HCT116 (cell line): ENCODE results near the gene NSD2.
"Not testable (repeated sequence)": the region's sequence is repeated elsewhere in the genome, so short reads cannot be mapped to it uniquely, and the experiment has no call there.

Experiments
- CEBPB ChIP-seq: IDR thresholded peaks from 2 replicates; pipeline ENCODE4 v1.6.1; 2012; ENCODE audit warnings: low read depth
- CTCF ChIP-seq, 3 experiments: fragments of 200-600 bp in 1 of 3; sonication (generic) in 1 of 3; IDR thresholded peaks in 2 of 3; conservative IDR thresholded peaks in 1 of 3; 2 replicates each; pipeline ENCODE4 v1.5.1; 2012 to 2017; ENCODE audit warnings: low read depth in 2 of 3, low read length in 2 of 3, antibody characterized with exemption in 1 of 3, borderline replicate concordance in 1 of 3, control low read depth in 1 of 3, mild to moderate bottlenecking in 1 of 3, mixed read lengths in 1 of 3, mixed run types in 1 of 3, moderate library complexity in 1 of 3; ENCODE audit not compliant: insufficient read depth in 1 of 3
- FOSL1 ChIP-seq: IDR thresholded peaks from 2 replicates; pipeline ENCODE4 v1.6.1; 2012; ENCODE audit warnings: low read depth
- ZNF274 ChIP-seq: fragments of 200-500 bp; sonication (Bioruptor generic); IDR thresholded peaks from 2 replicates; pipeline ENCODE4 v1.6.1; 2014; ENCODE audit warnings: mild to moderate bottlenecking, low read depth, low read length, inconsistent platforms

- TF ChIP-seq CTCF (IDR thresholded peaks at IDR 0.05 in 2 of 3, conservative IDR thresholded peaks at IDR 0.05 in 1 of 3; ENCODE audit: borderline replicate concordance in 1 of 3, insufficient read depth in 1 of 3, low read depth in 2 of 3, low read length in 2 of 3); ZNF274; CEBPB; FOSL1: not testable (repeated sequence)
Observed at GRCh38 chr4:1835836-1836235, 35.4 kb upstream of the NSD2 start.
